Subcutaneous adipose tissue (tissue), 4 donors: ENCODE measurements around the gene ADCYAP1R1. TPM values are rescaled to one million over a fixed set of nuclear protein-coding genes. Genes with fewer than 3 reads are reported as not detected.

ENCODE experiments used
- CTCF ChIP-seq: fragments of 450-650 bp; IDR thresholded peaks from one replicate; pipeline ENCODE4 v1.5.1; 2016; ENCODE audit warnings: low read depth, mild to moderate bottlenecking, control low read depth, antibody characterized with exemption, moderate library complexity
- total RNA-seq, 4 donors: library from RNA; depleted of rRNA; stranded (reverse); fragments of >200 nt; gene quantifications; one replicate each; pipeline ENCODE4 v1.1.0, GENCODE V29; 2016

Gene ADCYAP1R1
- total RNA-seq = 10 to 100 TPM in 1 of 4 donors, 1 to 10 TPM in 3; 1.9 to 12.8 (median 3.0) TPM

DNA sequence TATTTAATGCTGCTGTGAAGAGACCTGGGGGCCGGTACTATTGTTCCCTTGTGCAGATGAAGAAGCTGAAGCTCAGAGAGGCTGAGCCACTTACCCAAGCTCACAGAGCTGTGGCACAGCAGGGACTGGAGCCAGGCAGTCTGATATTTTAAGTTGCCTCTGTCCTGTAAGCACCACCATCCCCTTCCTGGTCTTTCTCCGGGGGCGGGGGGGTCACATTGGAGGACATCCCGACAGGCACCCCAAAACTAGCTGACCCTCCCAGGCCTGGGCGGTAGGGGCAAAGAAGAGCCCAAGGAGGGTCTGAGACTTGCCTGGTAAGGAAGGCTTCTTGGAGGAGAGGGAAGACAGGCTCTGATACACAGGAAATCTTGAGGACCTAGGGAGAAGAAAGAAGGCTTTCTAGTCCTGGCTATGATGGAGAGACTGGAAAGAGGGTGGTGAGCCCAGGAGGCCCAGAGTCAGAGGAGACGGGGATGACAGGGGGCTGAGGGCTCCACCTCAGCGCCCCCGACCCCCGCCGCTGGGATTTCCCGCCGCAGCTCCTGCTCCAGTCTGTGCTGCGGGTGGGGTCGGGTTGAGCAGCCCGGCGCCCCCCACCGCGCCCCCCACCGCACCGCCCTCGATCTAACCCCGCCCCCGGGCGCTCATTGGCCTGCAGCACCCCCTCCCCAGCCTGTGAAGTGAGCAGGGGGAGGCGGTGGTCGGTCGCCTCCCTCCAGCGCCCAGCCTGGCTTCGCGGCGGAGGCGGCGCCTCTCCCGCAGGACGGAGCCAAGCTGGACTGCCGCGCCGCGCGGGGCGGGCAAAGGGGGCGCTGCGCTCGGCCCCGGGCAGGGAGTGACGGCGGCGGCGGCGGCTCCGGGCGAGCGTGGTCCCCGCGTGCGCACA is at the start of gene ADCYAP1R1:
ADCYAP1R1 (plus strand) TSS at position 711 of the 889 bp plus-strand sequence. CDS start 10,957 bp downstream, outside the sequence.
- TF ChIP-seq CTCF = no peak

- no peak for TF ChIP-seq CTCF
Observed at GRCh38 chr7:31003097-31003496, 49.0 kb upstream of the ADCYAP1R1 start.

GRCh38 chr7:31003721-31004120 is 48.4 kb upstream of the ADCYAP1R1 start:
- no peak for TF ChIP-seq CTCF

DNA sequence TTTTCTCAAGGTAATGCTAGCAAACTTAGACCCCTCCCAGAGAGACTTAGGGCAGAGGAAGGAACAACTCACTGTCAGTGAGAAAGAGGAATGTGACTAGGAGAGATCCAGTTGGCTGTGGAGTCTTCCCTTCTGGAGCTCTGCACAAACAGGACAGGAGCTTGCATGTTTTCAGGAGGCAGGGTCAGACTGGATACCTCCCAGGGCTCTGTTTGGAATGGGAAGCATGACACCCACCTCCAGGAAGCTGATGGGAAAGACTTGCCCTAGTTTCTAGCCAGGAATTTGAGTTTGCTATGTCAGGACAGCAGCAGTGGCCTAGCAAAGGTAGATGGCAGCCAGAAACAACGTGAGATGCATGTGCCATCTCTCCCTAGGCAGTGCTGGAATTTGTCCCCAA is 47.7 kb upstream of the ADCYAP1R1 start:
- TF ChIP-seq CTCF = no peak

GRCh38 chr7:31006857-31007256 is 45.3 kb upstream of the ADCYAP1R1 start:
- no peak for TF ChIP-seq CTCF

GRCh38 chr7:31007634-31008033 is 44.5 kb upstream of the ADCYAP1R1 start:
- no peak for TF ChIP-seq CTCF

- TF ChIP-seq CTCF = no peak
Observed at GRCh38 chr7:31014826-31015225, 37.3 kb upstream of the ADCYAP1R1 start.
